CD4-positive, alpha-beta T cell treated with Interleukin-4 for 1 hour (primary cell): Measurements from ENCODE around the gene LEF1.
"Not testable (repeated sequence)": the region's sequence is repeated elsewhere in the genome, so short reads cannot be mapped to it uniquely, and the experiment has no call there.

ENCODE experiments used
- DNase-seq, 2 donors: peaks; one replicate each; pipeline ENCODE4 v3.0.0-alpha.2; 2020 to 2022

The LEF1 gene

DNA sequence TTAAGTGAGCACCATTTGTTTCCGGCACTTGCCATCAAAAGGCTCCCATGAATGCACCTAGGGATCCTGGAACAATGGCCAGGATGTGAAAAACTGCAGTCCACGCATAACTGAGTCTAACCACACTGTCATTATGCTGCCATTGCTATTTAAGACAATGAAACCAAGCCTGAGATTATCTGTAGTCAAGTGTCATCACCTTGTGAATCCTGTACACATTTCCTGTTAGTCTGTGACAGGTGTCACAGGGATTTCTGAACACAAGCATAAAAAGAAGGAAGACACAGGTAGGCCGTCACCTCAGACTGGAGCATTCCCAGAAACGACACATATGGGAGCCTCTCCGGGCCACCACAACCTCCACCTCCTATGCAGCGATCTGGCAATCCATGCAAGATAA is 112.3 kb downstream of the LEF1 start:
- no peak for DNase-seq

GRCh38 chr4:108055787-108056186 is 112.9 kb downstream of the LEF1 start:
- DNase-seq = no peak

DNA sequence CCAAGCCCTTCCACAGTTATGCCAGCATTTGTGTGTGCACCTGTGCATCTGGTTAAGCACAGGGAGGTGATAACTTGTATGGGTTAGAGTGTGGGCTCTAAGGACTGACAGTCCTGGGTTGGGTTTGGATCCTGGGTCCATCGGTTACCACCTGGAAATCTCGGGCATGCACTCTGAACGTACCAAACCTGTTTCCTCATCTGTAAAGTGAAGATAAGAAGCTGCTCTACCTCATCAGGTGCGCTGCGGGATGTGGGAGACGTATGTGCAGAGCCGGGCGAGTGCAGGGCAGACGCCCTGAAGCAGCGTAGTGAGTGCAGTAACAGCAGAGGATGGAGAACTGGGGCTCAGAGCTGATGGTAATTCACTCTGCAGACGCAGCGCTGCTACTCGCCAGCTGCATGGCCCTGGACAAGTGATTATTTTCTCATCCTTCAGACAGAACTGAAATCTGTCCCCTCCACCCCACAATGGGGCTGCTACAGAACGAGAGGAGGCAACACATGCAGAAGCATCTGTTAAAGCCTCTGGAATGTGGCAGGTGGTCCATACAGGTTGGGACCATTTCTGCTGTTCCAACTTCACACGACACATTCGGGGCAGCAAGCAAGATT is 114.6 kb downstream of the LEF1 start:
- no peak for DNase-seq

DNA sequence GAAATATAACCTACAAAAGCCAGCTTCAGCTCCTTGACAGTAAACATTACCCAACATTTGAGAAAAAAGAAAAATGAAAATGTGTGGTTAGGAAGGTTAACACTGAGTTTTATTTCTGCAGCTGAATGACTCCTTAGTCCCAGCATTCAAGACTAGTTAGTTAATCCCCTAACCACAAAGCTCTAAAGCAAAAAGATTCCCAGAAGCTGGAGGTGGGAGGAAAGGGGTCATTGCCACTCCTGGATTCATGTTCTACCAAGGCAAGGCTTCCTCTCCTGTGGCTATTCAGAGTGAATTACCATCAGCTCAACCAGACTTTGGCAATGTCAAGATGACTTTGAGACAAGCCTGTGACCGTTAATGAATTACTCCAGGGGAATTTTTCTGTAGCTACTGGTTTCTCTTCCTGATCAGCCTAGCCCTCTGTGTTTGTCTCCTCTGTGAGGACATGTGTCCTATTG is 115.5 kb downstream of the LEF1 start:
- no peak for DNase-seq

- no peak for DNase-seq
Observed at GRCh38 chr4:108052558-108053120, 116.1 kb downstream of the LEF1 start.

GRCh38 chr4:108051343-108051742 is 117.4 kb downstream of the LEF1 start:
- DNase-seq = no peak

DNA sequence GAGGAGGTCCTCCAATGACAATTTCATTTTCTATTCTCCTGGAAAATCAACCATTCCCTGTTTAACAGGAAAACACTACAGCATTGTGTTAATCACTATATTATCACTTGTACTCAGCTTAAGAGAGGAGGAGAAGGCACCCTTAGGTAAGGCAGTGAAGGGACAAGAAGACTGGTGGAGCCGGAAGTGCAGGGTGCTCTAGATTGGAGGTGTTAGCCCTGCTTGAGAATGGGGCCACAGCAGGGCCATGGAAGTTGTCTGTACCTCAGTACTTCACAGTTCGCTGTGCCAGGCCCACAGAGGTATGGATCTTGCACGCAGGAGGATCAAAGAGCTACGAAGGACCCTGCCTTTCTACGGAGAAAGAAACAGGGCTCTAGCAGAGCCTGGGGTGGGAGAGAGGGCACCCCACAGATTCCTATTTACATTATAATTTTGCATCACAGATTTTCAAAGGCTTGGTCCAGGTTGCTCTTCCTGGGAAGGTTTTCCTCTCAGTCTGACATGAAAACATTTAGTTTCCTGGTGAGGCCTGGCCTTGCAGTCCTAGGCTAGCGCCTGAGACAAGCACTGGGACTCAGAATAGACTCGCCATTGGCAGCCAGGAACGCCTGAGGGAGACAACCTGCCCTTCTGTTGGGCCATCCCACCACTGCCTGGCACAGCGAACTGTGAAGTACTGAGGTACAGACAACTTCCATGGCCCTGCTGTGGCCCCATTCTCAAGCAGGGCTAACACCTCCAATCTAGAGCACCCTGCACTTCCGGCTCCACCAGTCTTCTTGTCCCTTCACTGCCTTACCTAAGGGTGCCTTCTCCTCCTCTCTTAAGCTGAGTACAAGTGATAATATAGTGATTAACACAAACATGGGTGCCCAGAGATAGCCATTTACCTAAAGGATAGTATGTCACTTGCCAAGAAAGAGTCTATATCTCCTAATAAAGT is 118.3 kb downstream of the LEF1 start:
- DNase-seq = not testable (repeated sequence)

- peak in 1 of 2 donors; percentile 51 for DNase-seq
Observed at GRCh38 chr4:108049406-108049805, 119.3 kb downstream of the LEF1 start.

DNA sequence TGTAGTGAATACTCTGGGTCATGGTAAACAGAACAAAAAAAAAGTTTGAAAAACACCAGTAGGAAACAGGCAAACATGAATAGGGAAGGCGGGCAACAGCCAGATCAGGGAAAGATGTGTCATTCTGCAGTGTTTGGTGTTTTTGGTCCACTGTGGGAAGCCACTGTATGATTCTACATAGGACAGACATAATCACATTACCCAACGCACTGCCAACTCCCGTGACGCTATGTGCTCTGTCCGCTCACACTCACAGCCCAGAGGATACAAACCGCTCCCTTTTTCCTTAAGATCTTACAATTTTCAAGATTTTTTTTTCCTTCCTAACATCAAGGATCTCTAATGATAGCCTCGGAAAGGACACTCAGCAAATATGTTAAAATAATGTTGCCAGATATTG is 119.7 kb downstream of the LEF1 start:
- no peak for DNase-seq

DNA sequence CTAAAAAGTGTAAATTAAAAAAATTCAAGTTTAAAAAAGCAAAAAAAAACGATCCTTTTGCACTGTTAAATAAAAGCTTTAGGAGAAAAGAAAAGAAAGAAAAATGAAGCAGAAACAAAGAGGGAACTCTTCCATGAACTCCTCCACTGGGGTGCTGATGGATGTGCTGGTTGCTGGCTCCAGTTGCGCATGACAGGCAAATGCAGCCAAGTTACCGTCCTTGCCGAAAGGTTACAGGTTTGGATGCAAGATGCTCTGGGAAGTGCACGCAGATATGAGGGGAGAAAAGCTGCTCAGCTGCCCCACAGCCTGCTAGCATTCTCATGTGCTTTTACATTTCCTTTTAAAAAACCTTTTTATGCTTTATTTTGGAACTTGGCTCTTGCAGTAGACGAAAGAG is 120.6 kb downstream of the LEF1 start:
- DNase-seq = no peak

GRCh38 chr4:108047199-108047598 is 121.5 kb downstream of the LEF1 start:
- DNase-seq = no peak

GRCh38 chr4:108045687-108046024 is 123.1 kb downstream of the LEF1 start:
- peak in 1 of 2 donors; percentile 45 for DNase-seq

DNA sequence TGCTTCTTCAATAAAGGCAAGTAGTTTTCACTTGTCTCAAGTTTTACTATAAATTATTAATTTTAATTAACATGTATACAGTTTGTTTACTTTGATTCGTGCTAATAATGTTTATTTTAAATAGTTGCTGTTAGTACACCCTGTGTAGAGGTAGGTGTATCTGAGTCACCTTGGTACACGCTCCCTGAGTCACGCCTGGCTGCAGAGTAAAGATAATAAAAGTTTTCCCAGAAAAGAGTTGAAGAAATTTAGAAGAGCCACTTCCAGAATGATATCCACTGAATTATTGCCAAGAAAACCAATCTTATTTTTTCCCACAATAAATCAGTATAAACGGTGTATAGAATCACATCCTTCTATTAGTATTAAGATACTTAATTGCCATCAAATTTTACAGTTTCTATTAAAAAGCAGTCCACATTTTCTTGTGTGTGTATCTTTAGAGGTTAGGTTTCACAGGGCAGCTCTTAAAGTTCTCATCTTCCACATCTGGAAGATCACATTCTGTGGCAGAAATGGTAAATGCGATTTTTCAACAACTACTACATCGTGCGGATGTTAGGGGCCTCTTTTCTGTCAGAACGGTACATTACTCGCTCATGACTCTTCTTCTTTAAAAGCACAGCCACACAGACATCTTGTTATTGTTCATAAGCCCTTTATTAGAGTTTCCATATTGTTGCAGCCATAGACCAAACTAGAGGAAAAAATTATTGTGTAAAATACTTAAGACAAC is 123.6 kb downstream of the LEF1 start:
- DNase-seq = no peak

- no peak for DNase-seq
Observed at GRCh38 chr4:108043526-108043925, 125.2 kb downstream of the LEF1 start.

- DNase-seq = no peak
Observed at GRCh38 chr4:108042927-108043326, 125.8 kb downstream of the LEF1 start.

DNA sequence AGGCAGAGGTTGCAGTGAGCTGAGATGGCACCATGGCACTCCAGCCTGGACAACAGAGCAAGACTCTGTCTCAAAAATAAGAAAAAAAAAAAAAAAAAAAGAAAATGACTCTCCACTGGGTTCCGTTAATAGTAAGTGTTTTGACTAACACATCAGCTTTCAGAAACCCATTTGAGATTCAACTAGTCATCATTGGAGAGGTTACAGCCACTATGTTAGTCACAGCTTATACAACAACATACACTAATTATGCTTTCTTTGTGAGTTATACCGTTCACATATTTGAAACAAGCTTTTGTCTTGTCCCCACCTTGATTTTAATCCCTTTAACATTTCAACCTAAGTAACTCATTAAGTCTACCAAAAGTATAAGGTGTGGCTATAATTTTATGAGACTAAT is 130.8 kb downstream of the LEF1 start:
- no peak for DNase-seq

- peak; percentile 58 to 80 for DNase-seq
Observed at GRCh38 chr4:108036213-108036612, 132.5 kb downstream of the LEF1 start.

- no peak for DNase-seq
Observed at GRCh38 chr4:108035691-108036090, 133.0 kb downstream of the LEF1 start.

DNA sequence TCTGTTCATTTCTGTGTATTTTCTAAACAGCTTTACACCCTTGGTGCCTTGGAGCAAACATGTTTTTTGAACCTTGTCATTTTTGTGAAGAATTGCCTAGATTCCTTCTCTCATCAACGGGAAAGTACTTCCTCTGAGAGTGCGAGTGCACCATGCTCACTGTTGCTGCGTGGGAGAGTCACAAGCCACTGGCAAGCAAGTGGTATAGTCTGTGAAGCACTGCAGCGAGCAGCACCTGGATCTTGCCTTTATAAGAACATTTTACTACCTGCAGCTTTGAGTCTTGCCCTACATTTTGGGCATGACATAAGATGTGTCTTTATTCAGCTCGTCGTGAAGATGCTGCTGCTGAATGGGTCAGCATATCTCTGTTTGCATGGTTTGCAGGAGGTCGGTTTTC is 134.2 kb downstream of the LEF1 start:
- no peak for DNase-seq

DNA sequence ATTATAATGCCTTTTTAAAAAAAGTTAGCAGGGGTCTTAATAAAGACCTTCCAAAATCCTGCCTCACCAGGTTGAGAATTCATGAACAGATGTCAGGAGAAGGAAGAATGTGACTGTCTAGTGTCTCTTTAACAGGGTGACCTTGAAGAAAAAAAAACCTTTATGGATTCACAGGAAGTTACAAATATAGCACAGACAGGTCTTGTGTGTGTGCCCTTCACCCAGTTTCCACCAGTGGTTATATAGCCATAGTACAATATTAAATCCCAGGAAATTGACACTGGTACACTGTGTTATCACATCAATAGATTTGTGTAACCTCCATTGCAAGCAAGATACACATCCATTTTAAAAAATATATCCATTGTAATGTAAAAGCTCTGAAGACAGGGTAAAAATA is 135.4 kb downstream of the LEF1 start:
- DNase-seq = no peak

DNA sequence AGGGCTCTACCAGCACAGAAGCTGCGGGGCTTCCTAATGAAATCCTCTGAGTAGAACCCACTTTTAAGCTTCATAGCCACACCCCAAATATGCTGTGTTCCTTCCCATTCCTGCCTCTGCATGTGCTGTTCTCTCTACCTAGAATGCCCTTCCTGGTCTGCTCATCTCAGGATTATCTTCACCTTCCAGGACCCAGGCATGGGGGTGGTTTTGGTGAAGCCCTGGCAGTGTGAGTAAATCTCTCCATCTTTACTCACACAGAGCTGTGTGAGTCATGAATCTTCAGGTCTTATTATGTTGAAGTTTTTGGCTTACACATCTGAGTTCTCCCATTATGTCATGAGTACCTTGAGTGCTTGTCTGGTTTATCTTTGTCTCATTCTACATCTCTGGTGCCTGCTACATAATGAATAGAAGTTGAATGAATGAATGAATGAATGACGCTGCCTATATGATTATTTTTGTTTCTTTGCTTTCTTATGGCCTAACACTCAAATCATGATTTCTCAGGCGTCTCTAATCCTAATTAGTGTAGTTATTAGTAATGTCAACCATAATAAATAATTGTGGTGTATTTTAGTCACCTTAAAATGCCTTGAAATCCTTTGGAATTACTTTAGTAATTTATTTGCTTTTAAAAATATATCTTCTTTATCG is 137.2 kb downstream of the LEF1 start:
- DNase-seq = no peak

GRCh38 chr4:108030332-108030731 is 138.4 kb downstream of the LEF1 start:
- DNase-seq = peak; percentile 75 to 77

GRCh38 chr4:108029731-108030130 is 139.0 kb downstream of the LEF1 start:
- DNase-seq = no peak
